ENCODE results near the gene CD2BP2. TPM values are rescaled to one million over a fixed set of nuclear protein-coding genes. Genes with fewer than 3 reads are reported as not detected.

CD2BP2 gene
- polyA plus RNA-seq, 1 donor (not counting 4 experiments of a cell fraction or from before 2014, with no cell fraction given), result 49.5 TPM

DNA sequence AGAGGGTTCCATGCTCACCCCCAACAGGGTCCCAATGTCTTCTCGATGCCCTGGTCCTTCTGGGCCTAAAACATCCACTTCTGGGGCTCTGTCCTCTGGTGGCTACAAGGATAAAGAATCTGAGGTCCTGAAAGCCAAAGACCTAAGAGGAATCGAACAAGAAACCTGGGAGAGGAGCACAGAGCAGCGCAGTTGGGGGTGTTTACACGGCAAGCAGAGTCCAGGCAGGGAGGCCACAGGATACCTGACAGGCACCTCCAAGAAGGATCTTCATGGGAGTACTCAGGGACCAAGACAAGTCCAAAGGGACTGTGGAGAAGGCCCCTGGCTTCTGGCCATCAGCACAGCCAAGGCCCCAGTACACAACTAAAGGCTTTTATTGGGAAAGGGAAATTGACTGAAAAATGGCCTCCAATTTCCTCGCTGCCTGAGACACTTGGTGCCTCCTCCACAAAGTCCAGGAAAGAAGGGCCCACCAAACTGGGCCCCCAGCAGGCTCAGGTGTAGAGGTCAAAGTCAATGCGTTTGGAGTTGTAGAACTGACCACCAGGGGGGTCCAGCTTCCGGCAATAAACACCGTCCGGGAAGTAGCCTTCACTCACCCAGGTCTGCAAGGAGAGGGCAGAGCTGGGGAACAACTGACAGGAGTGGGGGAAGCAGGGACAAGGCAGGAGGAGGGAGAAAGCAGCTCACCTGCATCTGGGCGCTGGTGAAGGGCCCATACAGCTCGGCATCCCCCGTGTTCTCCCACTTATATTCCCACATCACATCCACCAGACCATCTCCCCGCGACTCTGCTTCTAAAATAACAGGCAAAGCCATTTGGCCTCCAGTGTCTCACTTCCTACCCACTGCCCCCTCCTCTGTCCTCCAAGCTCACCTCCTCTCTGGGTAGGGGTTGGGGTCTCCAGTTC, 2.4 kb downstream of the CD2BP2 start:
- H3K27me3 ChIP-seq (ENCODE audit: control insufficient read depth, extremely low read depth, insufficient read depth, low read length), result no peaks in the 10 kb centered on the region
- H3K4me2 ChIP-seq (ENCODE audit: control insufficient read depth, extremely low read depth, insufficient read depth, low read depth, low read length), result no peak overlapping the region
- H3K9ac ChIP-seq (ENCODE audit: control insufficient read depth, extremely low read depth, insufficient read depth, low read length), result no peak overlapping the region

DNA sequence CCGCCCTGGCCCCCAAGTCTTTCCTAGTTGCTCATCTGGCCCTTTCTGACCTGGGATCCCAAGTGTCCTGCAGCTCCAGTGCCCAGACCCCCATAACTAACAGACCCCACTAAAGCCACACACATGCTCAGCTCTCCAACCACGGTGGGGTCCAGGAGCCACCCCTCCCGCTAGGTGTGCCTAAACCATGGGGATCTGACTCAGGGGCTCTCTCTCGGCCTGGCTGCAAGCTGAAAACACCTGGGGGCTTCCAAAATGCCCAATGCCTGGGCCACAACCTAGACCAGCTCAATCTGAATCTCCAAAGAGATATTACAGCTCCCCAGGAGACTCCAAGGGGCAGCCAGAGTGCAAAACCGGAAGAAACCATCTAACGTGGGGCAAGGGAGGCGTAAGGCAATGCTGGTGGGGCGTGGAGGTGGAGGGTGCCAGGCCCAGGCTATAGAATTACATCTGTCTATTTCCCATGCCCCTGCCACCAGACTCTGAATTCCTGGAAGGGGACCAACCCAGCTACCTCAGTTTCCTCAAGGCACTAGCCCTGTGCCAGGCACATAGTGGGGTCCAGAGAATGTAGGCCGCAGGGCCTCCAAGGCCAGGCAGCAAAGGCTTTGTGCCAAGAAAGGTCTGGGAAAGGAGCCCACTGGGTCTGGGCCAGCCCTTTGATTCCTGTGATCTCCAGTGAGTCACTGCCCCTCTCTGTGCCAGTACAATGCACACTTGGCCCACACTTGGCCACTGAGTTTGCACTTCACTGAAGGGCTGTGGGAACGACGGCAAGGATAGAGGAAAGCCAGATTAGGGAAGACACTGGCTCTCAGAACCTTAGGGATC, 3.3 kb downstream of the CD2BP2 start:
- Histone ChIP-seq H3K27me3 (ENCODE audit: control insufficient read depth, extremely low read depth, insufficient read depth, low read length) (no peaks in the 10 kb centered on the region), H3K9me3 (ENCODE audit: control insufficient read depth, low read depth, low read length) (no peaks in the 10 kb centered on the region), H3K9ac (ENCODE audit: control insufficient read depth, extremely low read depth, insufficient read depth, low read length) (no peak overlapping the region), H2AFZ (ENCODE audit: control insufficient read depth, low read length) (no peak overlapping the region), H3K4me2 (ENCODE audit: control insufficient read depth, extremely low read depth, insufficient read depth, low read depth, low read length) (no peak overlapping the region), H3K9me1 (ENCODE audit: control insufficient read depth, extremely low read depth, insufficient read depth, low read length) (no peaks in the 10 kb centered on the region), H3K36me3 (ENCODE audit: control insufficient read depth in 2 of 2, extremely low read depth in 1 of 2, insufficient read depth in 2 of 2, low read length in 2 of 2) (peaks cover 25 to 34% of the 10 kb centered on the region in 2 experiments), H3K4me3 (ENCODE audit: control insufficient read depth in 2 of 3, extremely low read depth in 1 of 3, insufficient read depth in 2 of 3, low read depth in 1 of 3, low read length in 3 of 3) (no peak overlapping the region), H4K20me1 (ENCODE audit: control insufficient read depth, extremely low read depth, insufficient read depth, low read length) (no peaks in the 10 kb centered on the region), H3K79me2 (ENCODE audit: control insufficient read depth, insufficient read depth, low read length) (peaks cover 30% of the 10 kb centered on the region), H3K4me1 (ENCODE audit: control insufficient read depth, extremely low read depth, insufficient read depth, low read length) (peaks cover 14% of the 10 kb centered on the region), H3K27ac (ENCODE audit: control insufficient read depth, insufficient read depth, low read length) (no peak overlapping the region)
- FAIRE-seq, result no peak
- dilution Hi-C loops (cut with MboI; ENCODE audit: extremely low pct_ligation_motif_present, low sequenced_read_pairs), result no loop called here
- TF ChIP-seq, protein P1, sequence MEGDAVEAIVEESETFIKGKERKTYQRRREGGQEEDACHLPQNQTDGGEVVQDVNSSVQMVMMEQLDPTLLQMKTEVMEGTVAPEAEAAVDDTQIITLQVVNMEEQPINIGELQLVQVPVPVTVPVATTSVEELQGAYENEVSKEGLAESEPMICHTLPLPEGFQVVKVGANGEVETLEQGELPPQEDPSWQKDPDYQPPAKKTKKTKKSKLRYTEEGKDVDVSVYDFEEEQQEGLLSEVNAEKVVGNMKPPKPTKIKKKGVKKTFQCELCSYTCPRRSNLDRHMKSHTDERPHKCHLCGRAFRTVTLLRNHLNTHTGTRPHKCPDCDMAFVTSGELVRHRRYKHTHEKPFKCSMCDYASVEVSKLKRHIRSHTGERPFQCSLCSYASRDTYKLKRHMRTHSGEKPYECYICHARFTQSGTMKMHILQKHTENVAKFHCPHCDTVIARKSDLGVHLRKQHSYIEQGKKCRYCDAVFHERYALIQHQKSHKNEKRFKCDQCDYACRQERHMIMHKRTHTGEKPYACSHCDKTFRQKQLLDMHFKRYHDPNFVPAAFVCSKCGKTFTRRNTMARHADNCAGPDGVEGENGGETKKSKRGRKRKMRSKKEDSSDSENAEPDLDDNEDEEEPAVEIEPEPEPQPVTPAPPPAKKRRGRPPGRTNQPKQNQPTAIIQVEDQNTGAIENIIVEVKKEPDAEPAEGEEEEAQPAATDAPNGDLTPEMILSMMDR (optimal IDR thresholded peaks at IDR 0.05 in 1 of 3, IDR thresholded peaks at IDR 0.05 in 1 of 3, conservative IDR thresholded peaks at IDR 0.05 in 1 of 3; ENCODE audit: extremely low read depth in 1 of 3, insufficient read depth in 2 of 3, low read length in 3 of 3), result no peak
- no peak for TF ChIP-seq EZH2 (IDR thresholded peaks at IDR 0.05; ENCODE audit: low read length)
- no peak for DNase-seq (ENCODE audit: low read depth, low spot score)

More for the DNA sequence above, 2.4 kb downstream of the CD2BP2 start:
- Histone ChIP-seq H3K4me3 (ENCODE audit: control insufficient read depth in 2 of 3, extremely low read depth in 1 of 3, insufficient read depth in 2 of 3, low read depth in 1 of 3, low read length in 3 of 3) (no peak overlapping the region), H3K36me3 (ENCODE audit: control insufficient read depth in 2 of 2, extremely low read depth in 1 of 2, insufficient read depth in 2 of 2, low read length in 2 of 2) (peaks cover 31 to 38% of the 10 kb centered on the region in 2 experiments), H3K9me1 (ENCODE audit: control insufficient read depth, extremely low read depth, insufficient read depth, low read length) (no peaks in the 10 kb centered on the region), H3K4me1 (ENCODE audit: control insufficient read depth, extremely low read depth, insufficient read depth, low read length) (peaks cover 16% of the 10 kb centered on the region), H3K27ac (ENCODE audit: control insufficient read depth, insufficient read depth, low read length) (no peak overlapping the region), H4K20me1 (ENCODE audit: control insufficient read depth, extremely low read depth, insufficient read depth, low read length) (no peaks in the 10 kb centered on the region), H3K9me3 (ENCODE audit: control insufficient read depth, low read depth, low read length) (no peaks in the 10 kb centered on the region), H2AFZ (ENCODE audit: control insufficient read depth, low read length) (no peak overlapping the region), H3K79me2 (ENCODE audit: control insufficient read depth, insufficient read depth, low read length) (peaks cover 30% of the 10 kb centered on the region)
- TF ChIP-seq EZH2 (IDR thresholded peaks at IDR 0.05; ENCODE audit: low read length), result no peak
- TF ChIP-seq, protein P1 (optimal IDR thresholded peaks at IDR 0.05 in 1 of 3, IDR thresholded peaks at IDR 0.05 in 1 of 3, conservative IDR thresholded peaks at IDR 0.05 in 1 of 3; ENCODE audit: extremely low read depth in 1 of 3, insufficient read depth in 2 of 3, low read length in 3 of 3), result peak in 1 of 3 experiments; percentile 9
- FAIRE-seq (no peak), DNase-seq (ENCODE audit: low read depth, low spot score) (no peak)
- dilution Hi-C loops (cut with MboI; ENCODE audit: extremely low pct_ligation_motif_present, low sequenced_read_pairs), result no loop called here

All from keratinocyte (primary cell).